Heart left ventricle (tissue), 13 donors: ENCODE data around the gene WFDC8.

ENCODE experiments used
- CTCF ChIP-seq, 12 donors: fragments of 200-600 bp; sonication (generic) in 4 of 12; IDR thresholded peaks; one replicate each; pipeline versions ENCODE4 v1.5.0 to v1.8.0; 2018 to 2022; ENCODE audit warnings: antibody characterized with exemption in 12 of 12, mild to moderate bottlenecking in 5 of 12
- POLR2A ChIP-seq, 2 donors: fragments of 450-650 bp; IDR thresholded peaks; one replicate each; pipeline ENCODE4 v1.6.1; 2017; ENCODE audit warnings: antibody characterized with exemption in 2 of 2, mild to moderate bottlenecking in 2 of 2, moderate library complexity in 2 of 2
- donor health status: ischemic (EF 13 %, LVEDD 7.1; RV severe dilation, severe dysfunction).
- donor health status: DM: no; HTN: yes; CAD: no.
- donor health status: DM: no; HTN: no; CAD: no.
- donor health status: ischemic (EF 25% LVEDD 6.9; RV normal size, moderate dysfunction).
- donor health status: ischemic (EF 25% LVEDD 5.7; RV mildly dilated, moderate dysfunction).
- donor health status: ischemic (EF 35%, LVEDD 5.7; RV mildly dilated, moderate dysfunction).
- donor health status: nonischemic (EF 11% LVEDD 7.7; RV severe dilation, severe dysfunction).
- donor health status: DM: yes; HTN: yes; CAD: no.
- donor health status: PGD.
- donor health status: ischemic (EF 29% LVEDD 5.4; RV normal size, mild dysfunction).
- donor health status: nonischemic (EF 23%, LVEDD 6.1; RV moderate dilation, normal function).

DNA sequence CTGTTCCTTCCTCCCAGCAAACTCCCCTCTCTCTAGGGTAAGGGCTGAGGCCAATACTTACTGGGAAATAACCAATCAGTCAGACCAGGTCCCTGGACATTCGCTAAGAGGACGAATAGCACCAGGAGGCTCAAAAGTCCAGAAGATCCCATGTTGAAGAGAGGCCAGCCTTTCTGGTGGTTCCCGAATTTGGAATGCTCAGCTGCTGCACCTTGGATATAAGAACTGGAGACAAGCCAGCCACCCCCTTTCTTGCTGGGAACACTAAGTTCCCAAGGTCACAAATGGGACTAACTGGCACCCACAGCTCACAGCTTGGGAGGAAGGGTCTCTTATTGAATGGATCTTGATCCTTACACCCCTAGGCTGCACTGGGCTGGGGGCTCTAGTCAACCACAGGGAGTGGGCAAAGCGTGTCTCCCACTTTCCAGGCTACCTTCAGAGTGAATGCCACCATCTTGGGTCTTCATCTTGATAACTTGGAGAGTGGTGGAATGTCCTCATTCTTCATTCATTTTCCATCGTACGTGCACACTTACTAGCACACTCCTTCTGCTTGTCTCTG lies 31.8 kb downstream of the WFDC8 start, which contains the start of gene EPPIN:
- TF ChIP-seq CTCF (IDR thresholded peaks at IDR 0.05) (no peak), POLR2A (IDR thresholded peaks at IDR 0.05) (no peak)
